Adrenal gland (tissue), 12 donors: ENCODE measurements around the gene WFS1. TPM values are rescaled to one million over a fixed set of nuclear protein-coding genes. Genes with fewer than 3 reads are reported as not detected.

ENCODE experiments used
- DNase-seq, 7 donors: peaks; one replicate each; pipeline ENCODE4 v3.0.0-alpha.2; 2019 to 2020
- H3K27ac ChIP-seq, 5 donors: fragments of 200-600 bp; sonication (generic) in 4 of 5; 1 replicate in 3 of 5; 2 replicates in 2 of 5; pipeline versions ENCODE4 v1.5.1 to v1.8.0; 2016 to 2020; ENCODE audit warnings: mild to moderate bottlenecking in 1 of 5
- H3K27me3 ChIP-seq: fragments of 200-600 bp; 2 replicates; pipeline ENCODE4 v1.8.0; 2021
- H3K36me3 ChIP-seq, 2 donors: fragments of 200-600 bp; replicated peaks in 1 of 2; 1 replicate in 1 of 2; 2 replicates in 1 of 2; pipeline versions ENCODE4 v1.5.1 to v1.8.0; 2018 to 2022
- H3K4me1 ChIP-seq, 2 donors: fragments of 200-600 bp; replicated peaks in 1 of 2; 1 replicate in 1 of 2; 2 replicates in 1 of 2; pipeline versions ENCODE4 v1.5.1 to v1.8.0; 2018 to 2021
- H3K4me3 ChIP-seq, 4 donors: fragments of 200-600 bp; sonication (generic) in 3 of 4; one replicate each; pipeline ENCODE4 v1.5.1; 2016 to 2018
- H3K9me3 ChIP-seq, 3 donors: fragments of 200-600 bp; sonication (generic) in 1 of 3; replicated peaks in 1 of 3; 1 replicate in 2 of 3; 2 replicates in 1 of 3; pipeline versions ENCODE4 v1.5.1 to v1.8.0; 2016 to 2021
- POLR2A ChIP-seq, 2 donors: fragments of 450-650 bp; IDR thresholded peaks; one replicate each; pipeline ENCODE4 v1.6.1; 2017; ENCODE audit warnings: antibody characterized with exemption in 2 of 2, mild to moderate bottlenecking in 2 of 2, moderate library complexity in 1 of 2
- WGBS, 4 donors: extraction: QIAGEN DNeasy Blood & Tissue Kit in 2 of 4; methylation state at CpG; one replicate each; pipeline versions ENCODE4 v1.1.5 to v1.1.7; 2013 to 2017; 5-methylcytosine and 5-hydroxymethylcytosine counted together
- intact Hi-C, 2 donors: fragments of 100-400 bp; cut with DNase I; formaldehyde crosslinking; loops; one replicate each; pipeline versions ENCODE4 v1.14.1 to v1.15.0; 2022 to 2023
- polyA plus RNA-seq, 3 donors: library from polyadenylated mRNA; stranded (reverse); fragments of 200-250 nt in 2 of 3; fragments of 350-450 nt in 1 of 3; fragmentation: Illumina TruSeq in 1 of 3; extraction: RNeasy Lipid Tissue Mini Kit (QIAGEN cat#74804) in 1 of 3; gene quantifications; one replicate each; pipeline ENCODE4 v1.2.3, GENCODE V29; 2013 to 2014
- total RNA-seq, 9 donors: library from RNA; depleted of rRNA in 4 of 9; stranded (reverse); fragments of >200 nt in 4 of 9; fragments of 120-200 nt in 1 of 9; fragmentation: NEBNext Ultra II Directional in 1 of 9; extraction: Animal tissue kit (Norgen Biotek cat#: 25700) in 1 of 9; gene quantifications; one replicate each; pipeline versions ENCODE4 v1.1.0 to v1.2.4, GENCODE V29; 2013 to 2023
- TF ChIP-seq, protein P1 (sequence below), 6 experiments: fragments of 450-650 bp in 4 of 6; fragments of 200-600 bp in 2 of 6; sonication (generic) in 1 of 6; IDR thresholded peaks; 1 replicate in 5 of 6; 2 replicates in 1 of 6; pipeline versions ENCODE4 v1.5.1 to v1.8.0; 2016 to 2021; ENCODE audit warnings: antibody characterized with exemption in 6 of 6, mild to moderate bottlenecking in 2 of 6, moderate library complexity in 1 of 6
- donor health status: healthy with polysubstance abuse.
- donor health status: Bipolar disorder and iron deficiency.
- donor health status: DM: yes; HTN: yes; CAD: no.
- donor health status: DM: no; HTN: no; CAD: no.
- donor health status: DM: no; HTN: no; CAD: no.
- donor health status: DM: yes; HTN: yes; CAD: no.

Gene WFS1
- total and polyA plus RNA-seq, 12 donors = 20.8 to 64.4 (median 33.1) TPM

DNA sequence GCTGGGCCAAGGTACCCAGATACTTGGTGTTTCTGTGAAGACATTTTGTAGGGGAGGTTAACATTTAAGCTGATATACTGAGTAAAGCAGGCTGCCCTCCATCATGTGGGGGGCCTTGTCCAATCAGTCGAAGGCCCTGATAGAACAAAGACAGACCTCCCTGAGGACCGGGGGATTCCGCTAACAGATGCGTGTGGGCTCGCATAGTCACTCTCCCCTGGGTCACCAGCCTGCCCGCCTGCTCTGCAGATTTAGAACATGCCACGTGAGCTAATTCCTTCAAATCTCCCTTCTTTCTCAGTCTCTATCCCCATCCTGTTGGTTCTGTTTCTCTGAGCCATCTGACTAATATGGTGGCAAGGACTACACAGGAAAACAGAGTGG, 60.7 kb downstream of the WFS1 start:
- no peaks in the 10 kb centered on the region for H3K9me3 ChIP-seq
- intact Hi-C loops = loop anchor here (5.0 to 10.0 kb wide), 2 partner anchors 214 to 217 kb away; no protein-coding TSS in a partner anchor
- no peak for TF ChIP-seq POLR2A (IDR thresholded peaks at IDR 0.05)
- TF ChIP-seq, protein P1, sequence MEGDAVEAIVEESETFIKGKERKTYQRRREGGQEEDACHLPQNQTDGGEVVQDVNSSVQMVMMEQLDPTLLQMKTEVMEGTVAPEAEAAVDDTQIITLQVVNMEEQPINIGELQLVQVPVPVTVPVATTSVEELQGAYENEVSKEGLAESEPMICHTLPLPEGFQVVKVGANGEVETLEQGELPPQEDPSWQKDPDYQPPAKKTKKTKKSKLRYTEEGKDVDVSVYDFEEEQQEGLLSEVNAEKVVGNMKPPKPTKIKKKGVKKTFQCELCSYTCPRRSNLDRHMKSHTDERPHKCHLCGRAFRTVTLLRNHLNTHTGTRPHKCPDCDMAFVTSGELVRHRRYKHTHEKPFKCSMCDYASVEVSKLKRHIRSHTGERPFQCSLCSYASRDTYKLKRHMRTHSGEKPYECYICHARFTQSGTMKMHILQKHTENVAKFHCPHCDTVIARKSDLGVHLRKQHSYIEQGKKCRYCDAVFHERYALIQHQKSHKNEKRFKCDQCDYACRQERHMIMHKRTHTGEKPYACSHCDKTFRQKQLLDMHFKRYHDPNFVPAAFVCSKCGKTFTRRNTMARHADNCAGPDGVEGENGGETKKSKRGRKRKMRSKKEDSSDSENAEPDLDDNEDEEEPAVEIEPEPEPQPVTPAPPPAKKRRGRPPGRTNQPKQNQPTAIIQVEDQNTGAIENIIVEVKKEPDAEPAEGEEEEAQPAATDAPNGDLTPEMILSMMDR (IDR thresholded peaks at IDR 0.05) = no peak
- no peaks in the 10 kb centered on the region for H3K4me1 ChIP-seq
- DNase-seq = no peak
- no peak overlapping the region for H3K27ac ChIP-seq
- H3K4me3 ChIP-seq = no peak overlapping the region
- H3K36me3 ChIP-seq = no peaks in the 10 kb centered on the region
- no peaks in the 10 kb centered on the region for H3K27me3 ChIP-seq
- whole genome bisulfite sequencing, 4 donors = 79 to 89% (median 86%) methylated on average over 7 of the region's 7 CpGs

DNA sequence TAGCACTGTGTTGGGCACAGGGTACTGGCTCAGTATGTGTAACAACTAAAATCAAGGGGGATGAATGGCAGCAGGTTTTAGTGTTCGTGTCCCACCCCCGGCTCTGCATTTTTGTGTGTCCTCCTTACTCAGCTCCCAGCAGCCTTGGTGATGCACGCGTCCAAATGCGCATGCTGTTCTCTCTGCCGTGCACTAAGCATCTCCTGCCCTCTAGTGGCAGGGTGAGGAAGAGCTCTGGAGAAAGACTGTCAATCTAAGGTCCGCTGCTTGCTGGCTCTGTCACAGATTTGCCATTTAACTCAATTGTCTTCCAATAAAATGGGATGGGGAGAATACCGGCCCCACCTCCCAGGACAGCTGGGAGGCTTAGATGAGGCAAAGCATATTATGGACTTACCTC, 61.4 kb downstream of the WFS1 start:
- H3K27me3 ChIP-seq = no peaks in the 10 kb centered on the region
- WGBS, 4 donors = 74 to 88% (median 81%) methylated on average over 5 to 8 of the region's 8 CpGs
- no peaks in the 10 kb centered on the region for H3K36me3 ChIP-seq
- no peaks in the 10 kb centered on the region for H3K9me3 ChIP-seq
- H3K4me1 ChIP-seq = no peaks in the 10 kb centered on the region
- TF ChIP-seq, protein P1 (IDR thresholded peaks at IDR 0.05) = peak; percentile 14 to 51 (median 44)
- no peak for TF ChIP-seq POLR2A (IDR thresholded peaks at IDR 0.05)
- intact Hi-C loops = loop anchor here (5.0 to 10.0 kb wide), 2 partner anchors 214 to 216 kb away; no protein-coding TSS in a partner anchor
- peak in 2 of 7 donors; percentile 27 to 32 for DNase-seq
- no peak overlapping the region for H3K4me3 ChIP-seq
- H3K27ac ChIP-seq = no peak overlapping the region

DNA sequence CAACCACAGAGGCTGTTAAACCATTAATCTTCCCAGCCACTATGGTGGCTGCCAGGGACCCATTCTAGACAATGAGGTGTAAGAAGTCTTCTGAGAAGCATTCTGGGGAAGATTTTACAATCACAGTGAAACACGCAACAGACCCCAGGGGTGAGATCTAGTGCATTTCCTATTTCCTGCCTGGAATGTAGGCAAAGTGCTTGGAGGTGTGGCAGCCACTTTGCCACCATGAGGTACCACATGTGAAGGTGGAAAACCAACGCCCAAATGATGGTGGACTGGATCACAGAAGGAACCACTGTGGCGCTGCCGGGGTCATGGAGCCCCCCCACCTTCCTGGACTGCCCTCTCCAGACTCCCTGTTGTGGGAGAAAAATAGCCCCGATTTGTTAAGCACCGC, 61.8 kb downstream of the WFS1 start:
- no peak for TF ChIP-seq POLR2A (IDR thresholded peaks at IDR 0.05)
- TF ChIP-seq, protein P1 (IDR thresholded peaks at IDR 0.05) = no peak
- Histone ChIP-seq H3K27me3 (no peaks in the 10 kb centered on the region), H3K36me3 (no peaks in the 10 kb centered on the region), H3K27ac (no peak overlapping the region), H3K4me3 (no peak overlapping the region), H3K4me1 (no peaks in the 10 kb centered on the region), H3K9me3 (no peaks in the 10 kb centered on the region)
- DNase-seq = no peak
- intact Hi-C loops = loop anchor here (5.0 to 10.0 kb wide), 2 partner anchors 213 to 216 kb away; no protein-coding TSS in a partner anchor
- 85 to 95% (median 91%) methylated on average over 6 of the region's 6 CpGs for WGBS, 4 donors

DNA sequence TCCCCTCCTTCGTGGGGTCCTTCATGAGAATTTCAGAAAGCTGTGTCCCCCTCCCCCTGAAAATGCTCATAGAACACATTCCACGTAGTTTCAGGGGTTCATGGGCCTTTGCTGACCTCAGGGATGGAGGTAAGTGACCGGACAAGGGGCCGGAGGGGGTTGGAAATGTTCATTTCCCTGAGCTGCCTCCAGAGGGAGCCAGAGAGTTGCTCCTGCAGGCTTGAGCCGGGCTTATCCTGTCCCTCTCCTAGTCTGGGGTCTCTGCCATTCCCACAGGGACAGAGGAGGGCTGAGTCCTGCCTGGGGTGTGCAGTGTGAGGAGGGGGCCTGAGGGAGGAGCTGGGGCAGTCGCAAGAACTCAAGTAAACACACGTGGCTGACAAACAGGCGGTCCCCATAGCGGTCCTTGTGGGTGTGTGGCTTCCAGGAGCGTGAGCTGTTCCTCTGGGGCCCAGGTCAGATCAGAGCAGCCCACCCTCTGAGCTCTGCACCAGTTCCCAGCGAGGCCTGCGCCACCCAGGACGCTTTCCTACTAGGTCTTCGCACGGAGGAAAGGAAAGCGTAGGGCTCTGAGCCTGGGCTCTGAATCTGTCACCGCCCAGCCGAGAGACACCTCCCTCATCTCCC, 62.5 kb downstream of the WFS1 start:
- no peaks in the 10 kb centered on the region for H3K36me3 ChIP-seq
- no peaks in the 10 kb centered on the region for H3K4me1 ChIP-seq
- no peak overlapping the region for H3K27ac ChIP-seq
- H3K27me3 ChIP-seq = no peaks in the 10 kb centered on the region
- TF ChIP-seq, protein P1 (IDR thresholded peaks at IDR 0.05) = peak; percentile 36 to 64 (median 55)
- TF ChIP-seq POLR2A (IDR thresholded peaks at IDR 0.05) = no peak
- DNase-seq = peak in 4 of 7 donors; percentile 18 to 47 (median 36)
- H3K9me3 ChIP-seq = no peaks in the 10 kb centered on the region
- WGBS, 4 donors = 40 to 64% (median 46%) methylated on average over 11 to 18 of the region's 18 CpGs
- no peak overlapping the region for H3K4me3 ChIP-seq
- intact Hi-C loops = loop anchor here (5.0 to 10.0 kb wide), 2 partner anchors 213 to 215 kb away; no protein-coding TSS in a partner anchor
